Panc1 (cell line): Measurements from ENCODE around the gene SYCP1. TPM values are rescaled to one million over a fixed set of nuclear protein-coding genes. Genes with fewer than 3 reads are reported as not detected.

ENCODE experiments used
- ATAC-seq: fragments of 200-7000 bp; cut with Tn5 transposase; 2 replicates; pipeline ENCODE4 v1.9.1; 2020; ENCODE audit warnings: mild to moderate bottlenecking, moderate library complexity
- BruUV-seq: library from RNA; stranded (reverse); fragments of 400-500 nt; replicated peaks from 2 replicates; lab custom pipeline; 2021; lab: Mats Ljungman, UMichigan
- CTCF ChIA-PET: fragments of 300-600 bp; sonication (Branson Sonifier 250); formaldehyde crosslinking; loops from one replicate; lab custom pipeline; 2022; ENCODE audit warnings: antibody characterized with exemption; lab: Charles Lee
- POLR2A ChIA-PET: fragments of 300-600 bp; sonication (Branson Sonifier 250); formaldehyde crosslinking; loops from one replicate; lab custom pipeline; 2022; ENCODE audit warnings: antibody characterized with exemption; lab: Charles Lee
- DNase-seq: peaks from one replicate; pipeline ENCODE4 v3.0.0-alpha.2; 2010; ENCODE audit warnings: low read depth, low spot score
- H3K27ac ChIP-seq: 2 replicates; pipeline ENCODE4 v1.5.1; 2011; ENCODE audit warnings: mild to moderate bottlenecking, low read length, inconsistent platforms
- H3K27me3 ChIP-seq: fragments of 200-500 bp; sonication (Bioruptor generic); 2 replicates; pipeline ENCODE4 v1.6.0; 2014; ENCODE audit warnings: low read length, inconsistent platforms; ENCODE audit not compliant: control insufficient read depth, insufficient read depth
- H3K36me3 ChIP-seq: fragments of 200-500 bp; sonication (Bioruptor generic); 2 replicates; pipeline ENCODE4 v1.5.1; 2014; ENCODE audit warnings: inconsistent platforms, mild to moderate bottlenecking, low read length, moderate library complexity; ENCODE audit not compliant: control insufficient read depth, insufficient read depth
- H3K4me1 ChIP-seq: 2 replicates; pipeline ENCODE4 v1.5.1; 2011; ENCODE audit warnings: inconsistent platforms, mild to moderate bottlenecking, low read length, moderate library complexity; ENCODE audit not compliant: control insufficient read depth, insufficient read depth
- H3K4me3 ChIP-seq, 2 experiments: 2 replicates each; pipeline ENCODE4 v1.5.1; 2011 to 2012; ENCODE audit warnings: low read depth in 2 of 2, low read length in 2 of 2, mild to moderate bottlenecking in 2 of 2, inconsistent platforms in 1 of 2, moderate library complexity in 1 of 2
- H3K9me3 ChIP-seq: fragments of 200-500 bp; sonication (Bioruptor generic); 2 replicates; pipeline ENCODE4 v1.5.1; 2014; ENCODE audit warnings: low read depth, mild to moderate bottlenecking, inconsistent platforms, low read length, moderate library complexity; ENCODE audit not compliant: control insufficient read depth, insufficient read depth
- POLR2AphosphoS5 ChIP-seq: IDR thresholded peaks from 2 replicates; pipeline ENCODE4 v1.6.1; 2012; ENCODE audit warnings: mild to moderate bottlenecking, low read depth, low read length, moderate library complexity
- SIN3A ChIP-seq: IDR thresholded peaks from 2 replicates; pipeline ENCODE4 v1.6.1; 2012; ENCODE audit warnings: low read depth, mild to moderate bottlenecking, low read length, moderate library complexity, borderline replicate concordance; ENCODE audit not compliant: insufficient read depth
- TCF7L2 ChIP-seq: IDR thresholded peaks from 2 replicates; pipeline ENCODE4 v1.6.1; 2011; ENCODE audit warnings: mild to moderate bottlenecking, low read depth, low read length, inconsistent platforms
- in situ Hi-C: cut with HindIII; loops from 2 replicates; pipeline ENCODE4 v1.10.0; 2016; ENCODE audit warnings: low sequenced_read_pairs, low pct_unique_long_range_greater_than_20kb
- intact Hi-C: fragments of 100-400 bp; cut with micrococcal nuclease; formaldehyde crosslinking; loops from one replicate; pipeline ENCODE4 v1.10.0; 2022; ENCODE audit not compliant: unreplicated experiment
- total RNA-seq: library from RNA; stranded (reverse); gene quantifications from one replicate; pipeline ENCODE4 v1.2.1, GENCODE V29; 2021; ENCODE audit not compliant: unreplicated experiment
- TF ChIP-seq, protein P1 (sequence below), 2 experiments: IDR thresholded peaks; 2 replicates each; pipeline ENCODE4 v1.6.1; 2011 to 2012; ENCODE audit warnings: low read depth in 2 of 2, control low read depth in 1 of 2, low read length in 1 of 2, mild to moderate bottlenecking in 1 of 2, moderate library complexity in 1 of 2; ENCODE audit not compliant: insufficient read depth in 1 of 2
- TF ChIP-seq, protein P2 (sequence below): fragments of 450-650 bp; IDR thresholded peaks from 2 replicates; pipeline ENCODE4 v1.5.1; 2017; ENCODE audit warnings: mild to moderate bottlenecking

SYCP1 gene
- total RNA-seq, 1 experiment from 2014 or later: not detected

DNA sequence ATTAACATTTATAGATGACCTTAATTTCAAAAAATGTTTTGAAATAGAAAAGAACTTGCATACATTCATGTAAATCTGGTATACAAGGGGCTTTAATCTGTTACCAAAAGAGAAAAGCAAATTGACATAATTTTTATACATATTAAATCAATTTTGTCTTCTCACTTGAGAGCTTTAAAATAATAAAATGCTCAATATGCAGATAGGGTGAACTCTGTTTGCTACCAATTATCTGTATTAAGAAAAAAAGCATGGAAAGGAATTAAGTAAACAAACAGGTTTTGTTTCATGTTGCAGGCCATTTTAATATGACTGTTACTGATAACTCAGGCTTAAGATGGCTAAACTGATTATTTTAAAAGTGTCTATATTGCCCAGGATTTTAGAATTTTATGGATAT, 168.9 kb downstream of the SYCP1 start:
- no peak overlapping the region for H3K4me3 ChIP-seq
- intact Hi-C loops: no loop called here
- DNase-seq: no peak
- POLR2A ChIA-PET: no interaction called here
- H3K9me3 ChIP-seq: no peaks in the 10 kb centered on the region
- BruUV-seq: no TSS peak
- CTCF ChIA-PET: no interaction called here
- H3K27ac ChIP-seq: no peak overlapping the region
- H3K36me3 ChIP-seq: no peaks in the 10 kb centered on the region
- TF ChIP-seq, protein P1, sequence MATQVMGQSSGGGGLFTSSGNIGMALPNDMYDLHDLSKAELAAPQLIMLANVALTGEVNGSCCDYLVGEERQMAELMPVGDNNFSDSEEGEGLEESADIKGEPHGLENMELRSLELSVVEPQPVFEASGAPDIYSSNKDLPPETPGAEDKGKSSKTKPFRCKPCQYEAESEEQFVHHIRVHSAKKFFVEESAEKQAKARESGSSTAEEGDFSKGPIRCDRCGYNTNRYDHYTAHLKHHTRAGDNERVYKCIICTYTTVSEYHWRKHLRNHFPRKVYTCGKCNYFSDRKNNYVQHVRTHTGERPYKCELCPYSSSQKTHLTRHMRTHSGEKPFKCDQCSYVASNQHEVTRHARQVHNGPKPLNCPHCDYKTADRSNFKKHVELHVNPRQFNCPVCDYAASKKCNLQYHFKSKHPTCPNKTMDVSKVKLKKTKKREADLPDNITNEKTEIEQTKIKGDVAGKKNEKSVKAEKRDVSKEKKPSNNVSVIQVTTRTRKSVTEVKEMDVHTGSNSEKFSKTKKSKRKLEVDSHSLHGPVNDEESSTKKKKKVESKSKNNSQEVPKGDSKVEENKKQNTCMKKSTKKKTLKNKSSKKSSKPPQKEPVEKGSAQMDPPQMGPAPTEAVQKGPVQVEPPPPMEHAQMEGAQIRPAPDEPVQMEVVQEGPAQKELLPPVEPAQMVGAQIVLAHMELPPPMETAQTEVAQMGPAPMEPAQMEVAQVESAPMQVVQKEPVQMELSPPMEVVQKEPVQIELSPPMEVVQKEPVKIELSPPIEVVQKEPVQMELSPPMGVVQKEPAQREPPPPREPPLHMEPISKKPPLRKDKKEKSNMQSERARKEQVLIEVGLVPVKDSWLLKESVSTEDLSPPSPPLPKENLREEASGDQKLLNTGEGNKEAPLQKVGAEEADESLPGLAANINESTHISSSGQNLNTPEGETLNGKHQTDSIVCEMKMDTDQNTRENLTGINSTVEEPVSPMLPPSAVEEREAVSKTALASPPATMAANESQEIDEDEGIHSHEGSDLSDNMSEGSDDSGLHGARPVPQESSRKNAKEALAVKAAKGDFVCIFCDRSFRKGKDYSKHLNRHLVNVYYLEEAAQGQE (IDR thresholded peaks at IDR 0.05; ENCODE audit: insufficient read depth in 1 of 2, low read depth in 2 of 2, low read length in 1 of 2): no peak
- TF ChIP-seq, protein P2, sequence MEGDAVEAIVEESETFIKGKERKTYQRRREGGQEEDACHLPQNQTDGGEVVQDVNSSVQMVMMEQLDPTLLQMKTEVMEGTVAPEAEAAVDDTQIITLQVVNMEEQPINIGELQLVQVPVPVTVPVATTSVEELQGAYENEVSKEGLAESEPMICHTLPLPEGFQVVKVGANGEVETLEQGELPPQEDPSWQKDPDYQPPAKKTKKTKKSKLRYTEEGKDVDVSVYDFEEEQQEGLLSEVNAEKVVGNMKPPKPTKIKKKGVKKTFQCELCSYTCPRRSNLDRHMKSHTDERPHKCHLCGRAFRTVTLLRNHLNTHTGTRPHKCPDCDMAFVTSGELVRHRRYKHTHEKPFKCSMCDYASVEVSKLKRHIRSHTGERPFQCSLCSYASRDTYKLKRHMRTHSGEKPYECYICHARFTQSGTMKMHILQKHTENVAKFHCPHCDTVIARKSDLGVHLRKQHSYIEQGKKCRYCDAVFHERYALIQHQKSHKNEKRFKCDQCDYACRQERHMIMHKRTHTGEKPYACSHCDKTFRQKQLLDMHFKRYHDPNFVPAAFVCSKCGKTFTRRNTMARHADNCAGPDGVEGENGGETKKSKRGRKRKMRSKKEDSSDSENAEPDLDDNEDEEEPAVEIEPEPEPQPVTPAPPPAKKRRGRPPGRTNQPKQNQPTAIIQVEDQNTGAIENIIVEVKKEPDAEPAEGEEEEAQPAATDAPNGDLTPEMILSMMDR: no peak
- TF ChIP-seq SIN3A (no peak), TCF7L2 (no peak), POLR2AphosphoS5 (no peak)
- no peaks in the 10 kb centered on the region for H3K4me1 ChIP-seq
- no peaks in the 10 kb centered on the region for H3K27me3 ChIP-seq
- ATAC-seq: no peak
- in situ Hi-C loops: no loop called here

DNA sequence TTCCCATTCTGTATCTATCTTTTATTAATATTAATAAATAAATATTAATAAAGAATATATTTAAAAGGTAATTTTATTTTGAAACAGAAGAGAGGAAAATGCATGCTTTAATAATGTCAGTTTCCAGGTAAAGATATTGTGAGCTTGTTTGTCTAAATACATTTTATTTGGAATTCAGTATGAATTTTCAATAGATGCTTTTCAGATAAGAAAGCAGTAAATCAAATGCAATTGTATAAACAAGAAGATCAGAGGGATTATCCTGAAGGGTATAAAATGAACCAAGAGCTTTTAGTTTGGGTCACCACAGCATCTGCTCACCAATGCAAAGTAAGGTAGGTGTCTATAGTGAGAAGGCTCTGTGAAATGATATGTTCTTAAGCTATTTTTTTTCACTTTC, 174.9 kb downstream of the SYCP1 start, which contains the start of gene TSHB:
TSS of gene TSHB (plus strand) at position 301 of the 400 bp plus-strand sequence. CDS start 3,537 bp downstream, outside the sequence.
- ATAC-seq: no peak
- BruUV-seq: no TSS peak
- TF ChIP-seq POLR2AphosphoS5: no peak
- TF ChIP-seq SIN3A: no peak
- TF ChIP-seq, protein P1 (IDR thresholded peaks at IDR 0.05; ENCODE audit: insufficient read depth in 1 of 2, low read depth in 2 of 2, low read length in 1 of 2): no peak
- Histone ChIP-seq H3K27ac (no peak within 1 kb of the TSS), H3K36me3 (no peaks in the 10 kb centered on the region), H3K4me1 (no peaks in the 10 kb centered on the region), H3K27me3 (no peaks in the 10 kb centered on the region), H3K9me3 (no peaks in the 10 kb centered on the region), H3K4me3 (no peak within 1 kb of the TSS)
- ChIA-PET POLR2A (no interaction called here), CTCF (no interaction called here)
- intact Hi-C loops: no loop called here
- no peak for DNase-seq
- in situ Hi-C loops: no loop called here
